Stimulated activated CD8-positive, alpha-beta memory T cell treated with anti-CD3 and anti-CD28 coated beads, Interleukin-15, amount 100 ng/mL, for 24 hours (primary cell): ENCODE data around the gene HAUS8.
"Not testable (repeated sequence)": the region's sequence is repeated elsewhere in the genome, so short reads cannot be mapped to it uniquely, and the experiment has no call there.

Experiments
- DNase-seq: peaks from one replicate; pipeline ENCODE4 v3.0.0-alpha.2; 2020; ENCODE audit warnings: low read depth

HAUS8 gene

GRCh38 chr19:17101686-17102628 is 26.7 kb upstream of the HAUS8 start:
- no peak for DNase-seq

DNA sequence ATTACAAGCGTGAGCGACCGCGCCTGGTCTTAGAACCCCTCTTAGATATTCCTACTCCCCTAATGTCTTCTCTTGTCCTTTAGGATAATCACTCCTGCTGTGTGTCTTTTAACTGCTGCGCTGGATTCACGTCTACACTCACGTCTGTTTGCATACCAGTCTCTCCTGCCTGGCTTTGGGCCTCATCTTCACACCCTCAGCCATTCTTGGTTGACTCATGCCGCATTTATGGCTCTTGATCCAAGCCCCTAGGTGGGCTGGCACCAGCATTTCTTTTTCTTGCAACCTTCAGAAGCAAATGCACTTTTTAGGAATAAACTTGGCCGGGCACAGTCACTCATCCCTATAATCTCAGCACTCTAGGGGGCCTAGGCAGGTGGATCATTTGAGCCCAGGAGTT is 23.1 kb upstream of the HAUS8 start:
- no peak for DNase-seq

GRCh38 chr19:17097593-17098126 is 22.4 kb upstream of the HAUS8 start:
- no peak for DNase-seq

DNA sequence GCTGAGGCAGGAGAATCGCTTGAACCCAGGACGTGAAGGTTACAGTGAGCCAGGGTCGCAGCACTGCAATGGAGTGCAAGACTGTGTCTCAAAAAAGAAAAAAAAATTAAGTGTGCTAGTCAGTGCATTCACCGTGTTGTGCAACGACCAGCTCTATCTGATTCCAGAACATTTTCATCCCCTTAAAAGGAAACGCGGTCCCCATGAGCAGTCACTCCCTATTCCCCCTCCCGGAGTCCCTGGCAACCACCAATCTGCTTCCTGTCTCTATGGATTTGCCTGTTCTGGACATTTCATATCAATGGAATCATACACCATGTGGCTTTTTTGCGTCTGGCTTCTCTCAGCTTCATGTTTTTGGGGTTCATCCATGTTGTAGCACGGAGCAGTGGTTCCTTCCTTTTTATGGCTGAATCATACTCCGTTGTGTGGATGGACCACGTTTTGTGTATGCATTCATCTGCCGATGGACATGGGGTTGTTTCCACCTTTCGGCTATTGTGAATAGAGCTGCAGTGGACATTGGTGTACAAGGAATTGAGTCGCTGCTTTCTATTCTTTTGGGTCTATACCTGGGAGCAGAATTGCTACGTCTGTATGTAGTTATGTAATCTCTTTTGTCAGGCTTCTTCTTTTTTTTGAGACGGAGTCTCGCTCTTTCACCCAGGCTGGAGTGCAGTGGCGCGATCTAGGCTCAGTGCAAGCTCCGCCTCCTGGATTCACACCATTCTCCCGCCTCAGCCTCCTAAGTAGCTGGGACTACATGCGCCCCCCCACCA is 20.1 kb upstream of the HAUS8 start:
- DNase-seq, result no peak

DNA sequence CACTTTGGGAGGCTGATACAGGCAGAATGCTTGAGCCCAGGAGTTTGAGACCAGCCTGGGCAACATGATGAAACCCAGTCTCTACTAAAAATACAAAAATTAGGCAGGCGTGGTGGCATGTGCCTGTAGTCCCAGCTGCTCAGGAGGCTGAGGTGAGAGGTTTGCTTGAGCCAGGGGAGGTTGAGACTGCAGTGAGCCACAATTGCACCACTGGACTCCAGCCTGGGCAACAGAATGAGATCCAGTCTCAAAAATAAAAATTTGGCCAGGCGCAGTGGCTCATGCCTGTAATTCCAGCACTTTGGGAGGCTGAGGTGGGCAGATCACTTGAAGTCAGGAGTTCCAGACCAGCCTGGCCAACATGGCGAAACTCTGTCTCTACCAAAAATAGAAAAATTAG is 19.4 kb upstream of the HAUS8 start:
- DNase-seq, result not testable (repeated sequence)

GRCh38 chr19:17092696-17093095 is 17.4 kb upstream of the HAUS8 start:
- DNase-seq, result no peak

GRCh38 chr19:17091758-17092333 is 16.6 kb upstream of the HAUS8 start:
- DNase-seq, result no peak

- no peak for DNase-seq
Measured at GRCh38 chr19:17090583-17090982, 15.3 kb upstream of the HAUS8 start.

DNA sequence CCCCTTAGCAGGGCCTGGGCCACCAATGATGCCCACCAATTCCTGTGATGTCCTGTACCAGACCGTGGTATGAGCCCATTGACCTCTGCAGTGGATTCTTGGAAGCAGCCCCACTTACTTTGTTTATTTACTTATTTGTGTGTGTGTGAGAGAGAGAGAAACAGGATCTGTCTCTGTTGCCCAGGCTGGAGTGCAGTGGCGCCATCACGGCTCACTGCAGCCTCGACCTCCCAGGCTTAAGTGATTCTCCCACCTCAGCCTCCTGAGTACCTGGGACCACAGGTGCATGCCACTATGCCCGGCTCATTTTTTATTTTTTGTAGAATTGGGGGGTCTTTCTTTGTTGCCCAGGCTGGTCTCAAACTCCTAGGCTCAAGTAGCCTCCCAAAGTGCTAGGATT is 13.3 kb upstream of the HAUS8 start:
- no peak for DNase-seq

GRCh38 chr19:17086834-17087233 is 11.6 kb upstream of the HAUS8 start:
- DNase-seq, result no peak

DNA sequence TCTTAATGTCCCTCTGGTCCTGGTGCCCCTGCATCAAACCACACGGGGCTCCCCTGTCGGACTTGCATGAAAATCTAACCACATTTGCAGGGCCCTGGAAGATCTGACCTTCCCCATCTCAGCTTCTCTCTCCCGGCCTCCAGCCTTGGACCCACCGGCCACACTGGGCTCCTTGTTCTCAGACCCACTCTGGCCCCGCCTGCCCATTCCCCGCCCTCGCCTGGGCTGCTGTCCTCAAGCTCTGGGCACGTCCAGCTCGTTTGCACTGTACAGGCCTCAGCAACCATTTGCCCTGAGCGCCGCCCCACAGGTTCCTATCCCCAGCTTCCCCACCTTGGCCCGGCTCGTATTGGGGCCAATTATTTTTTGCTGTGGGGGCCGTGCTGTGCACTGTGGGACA is 10.9 kb upstream of the HAUS8 start:
- DNase-seq, result no peak

- DNase-seq, result no peak
Measured at GRCh38 chr19:17081672-17082630, 6.7 kb upstream of the HAUS8 start.

GRCh38 chr19:17080440-17080801 is 5.2 kb upstream of the HAUS8 start:
- no peak for DNase-seq

DNA sequence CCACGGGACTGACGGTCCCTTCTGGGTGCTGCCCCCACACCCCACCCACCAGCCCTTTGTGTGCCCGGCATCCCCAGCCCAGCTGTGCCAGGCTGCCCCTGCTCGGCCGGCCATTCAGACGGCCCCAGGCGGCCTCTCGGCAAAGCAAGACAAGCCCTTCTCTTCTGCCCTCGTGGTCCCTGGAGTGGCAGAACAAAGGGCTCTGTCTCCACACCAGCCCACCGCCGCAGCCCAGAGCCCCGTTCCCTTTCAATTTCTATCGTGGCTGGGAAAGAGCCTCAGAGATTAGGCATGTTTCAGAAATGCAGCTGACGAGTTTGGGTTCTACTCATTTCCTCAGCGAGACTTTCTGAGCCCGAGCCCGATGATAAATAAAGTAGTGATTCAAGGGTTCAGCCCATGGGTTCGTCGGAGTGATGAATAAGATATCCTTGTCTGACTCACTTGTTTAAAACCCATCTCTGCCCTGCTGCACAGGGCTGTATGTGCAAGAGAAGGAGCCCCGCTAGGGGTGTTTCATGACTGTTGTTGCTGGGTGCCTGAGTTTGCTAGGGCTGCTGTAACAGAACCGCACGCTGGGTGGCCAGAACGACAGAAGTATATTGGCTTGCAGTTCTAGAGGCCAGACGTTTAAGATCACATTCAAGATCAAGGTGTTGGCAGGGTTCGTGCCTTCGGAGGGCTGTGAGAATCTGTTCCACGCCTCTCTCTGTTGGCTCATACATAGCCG is 4.6 kb upstream of the HAUS8 start:
- DNase-seq, result peak; percentile 27

- DNase-seq, result no peak
Measured at GRCh38 chr19:17078920-17079709, 3.9 kb upstream of the HAUS8 start.

GRCh38 chr19:17078036-17078919 is 3.0 kb upstream of the HAUS8 start:
- DNase-seq, result no peak

- no peak for DNase-seq
Measured at GRCh38 chr19:17077447-17078028, 2.3 kb upstream of the HAUS8 start.

GRCh38 chr19:17076543-17076991 is 1.3 kb upstream of the HAUS8 start:
- DNase-seq, result no peak
